ENCODE data around the gene DLG2.
"Not testable (repeated sequence)": the region's sequence is repeated elsewhere in the genome, so short reads cannot be mapped to it uniquely, and the experiment has no call there.

Gene DLG2

GRCh38 chr11:84355911-84356310, 1271.2 kb downstream of the DLG2 start:
- no peak for DNase-seq (ENCODE audit: low spot score)

- DNase-seq (ENCODE audit: low spot score): no peak
Measured at GRCh38 chr11:84345597-84345996, 1281.5 kb downstream of the DLG2 start.

GRCh38 chr11:84345027-84345426, 1282.1 kb downstream of the DLG2 start:
- no peak for DNase-seq (ENCODE audit: low spot score)

GRCh38 chr11:84339796-84340195, 1287.3 kb downstream of the DLG2 start:
- DNase-seq (ENCODE audit: low spot score): no peak

- no peak for DNase-seq (ENCODE audit: low spot score)
Measured at GRCh38 chr11:84333221-84333620, 1293.9 kb downstream of the DLG2 start.

- no peak for DNase-seq (ENCODE audit: low spot score)
Measured at GRCh38 chr11:84322211-84322610, 1304.9 kb downstream of the DLG2 start.

GRCh38 chr11:84319863-84320262, 1307.3 kb downstream of the DLG2 start:
- no peak for DNase-seq (ENCODE audit: low spot score)

GRCh38 chr11:84316866-84317555, 1310.1 kb downstream of the DLG2 start:
- peak; percentile 30 for DNase-seq (ENCODE audit: low spot score)

GRCh38 chr11:84313830-84314359, 1313.2 kb downstream of the DLG2 start:
- no peak for DNase-seq (ENCODE audit: low spot score)

GRCh38 chr11:84310268-84310667, 1316.9 kb downstream of the DLG2 start:
- DNase-seq (ENCODE audit: low spot score): no peak

GRCh38 chr11:84308491-84308890, 1318.7 kb downstream of the DLG2 start:
- DNase-seq (ENCODE audit: low spot score): not testable (repeated sequence)

GRCh38 chr11:84300092-84300491, 1327.1 kb downstream of the DLG2 start:
- DNase-seq (ENCODE audit: low spot score): no peak

GRCh38 chr11:84297570-84297969, 1329.6 kb downstream of the DLG2 start:
- no peak for DNase-seq (ENCODE audit: low spot score)

GRCh38 chr11:84295815-84296214, 1331.3 kb downstream of the DLG2 start:
- DNase-seq (ENCODE audit: low spot score): no peak

- no peak for DNase-seq (ENCODE audit: low spot score)
Measured at GRCh38 chr11:84292955-84293354, 1334.2 kb downstream of the DLG2 start.

- DNase-seq (ENCODE audit: low spot score): no peak
Measured at GRCh38 chr11:84292006-84292405, 1335.1 kb downstream of the DLG2 start.

- DNase-seq (ENCODE audit: low spot score): no peak
Measured at GRCh38 chr11:84290647-84291046, 1336.5 kb downstream of the DLG2 start.

- DNase-seq (ENCODE audit: low spot score): no peak
Measured at GRCh38 chr11:84289381-84289906, 1337.7 kb downstream of the DLG2 start.

GRCh38 chr11:84273541-84273940, 1353.6 kb downstream of the DLG2 start:
- DNase-seq (ENCODE audit: low spot score): no peak

GRCh38 chr11:84270466-84270865, 1356.7 kb downstream of the DLG2 start:
- DNase-seq (ENCODE audit: low spot score): no peak

- DNase-seq (ENCODE audit: low spot score): no peak
Measured at GRCh38 chr11:84264066-84264465, 1363.1 kb downstream of the DLG2 start.

GRCh38 chr11:84261707-84262106, 1365.4 kb downstream of the DLG2 start:
- DNase-seq (ENCODE audit: low spot score): peak; percentile 9

- no peak for DNase-seq (ENCODE audit: low spot score)
Measured at GRCh38 chr11:84260862-84261261, 1366.3 kb downstream of the DLG2 start.

GRCh38 chr11:84256618-84257017, 1370.5 kb downstream of the DLG2 start:
- no peak for DNase-seq (ENCODE audit: low spot score)
